Large intestine (tissue), 3 donors: ENCODE measurements around the gene CCBE1. TPM values are rescaled to one million over a fixed set of nuclear protein-coding genes. Genes with fewer than 3 reads are reported as not detected.

ENCODE experiments used
- DNase-seq, 2 donors: peaks; one replicate each; pipeline versions ENCODE4 v3.0.0 to v3.0.0-alpha.2; 2013
- H3K27ac ChIP-seq: one replicate; pipeline ENCODE4 v1.5.1; 2013; ENCODE audit warnings: low read length
- H3K27me3 ChIP-seq: 2 replicates; pipeline ENCODE4 v1.6.1; 2013; ENCODE audit warnings: low read length; ENCODE audit not compliant: control insufficient read depth, insufficient read depth
- H3K36me3 ChIP-seq: 2 replicates; pipeline ENCODE4 v1.6.1; 2013; ENCODE audit warnings: low read length; ENCODE audit not compliant: control insufficient read depth, insufficient read depth
- H3K4me1 ChIP-seq: one replicate; pipeline ENCODE4 v1.6.1; 2013; ENCODE audit warnings: low read length; ENCODE audit not compliant: control insufficient read depth, insufficient read depth
- H3K4me3 ChIP-seq: one replicate; pipeline ENCODE4 v1.5.1; 2013; ENCODE audit warnings: low read length
- H3K9me3 ChIP-seq: one replicate; pipeline ENCODE4 v1.6.1; 2013; ENCODE audit warnings: mild to moderate bottlenecking, low read depth, low read length, moderate library complexity; ENCODE audit not compliant: control insufficient read depth
- WGBS: methylation state at CpG from one replicate; pipeline ENCODE4 v1.1.5; 2013; ENCODE audit warnings: low lambda C conversion rate; ENCODE audit not compliant: insufficient coverage; 5-methylcytosine and 5-hydroxymethylcytosine counted together
- polyA plus RNA-seq: library from polyadenylated mRNA; unstranded; fragments of 120-200 nt; gene quantifications from one replicate; pipeline ENCODE4 v1.2.1, GENCODE V29; 2013

CCBE1 gene
- polyA plus RNA-seq, 1 donor = 2.5 TPM

- H3K27me3 ChIP-seq = peaks cover 37% of the 10 kb centered on the region
- no peak for DNase-seq
- H3K27ac ChIP-seq = no peak overlapping the region
- H3K36me3 ChIP-seq = no peaks in the 10 kb centered on the region
- peaks cover 29% of the 10 kb centered on the region for H3K4me1 ChIP-seq
- 80% methylated on average over 2 of the region's 8 CpGs for WGBS
- peaks cover 4% of the 10 kb centered on the region for H3K9me3 ChIP-seq
- no peak overlapping the region for H3K4me3 ChIP-seq
These were observed 2.7 kb upstream of the CCBE1 start for GRCh38 chr18:59699750-59700534.

GRCh38 chr18:59699061-59699460 is 1.8 kb upstream of the CCBE1 start:
- peaks cover 44% of the 10 kb centered on the region for H3K27me3 ChIP-seq
- peaks cover 29% of the 10 kb centered on the region for H3K4me1 ChIP-seq
- WGBS = 89% methylated on average over 1 of the region's 1 CpG
- H3K27ac ChIP-seq = no peak overlapping the region
- no peak overlapping the region for H3K4me3 ChIP-seq
- H3K36me3 ChIP-seq = no peaks in the 10 kb centered on the region
- peaks cover 4% of the 10 kb centered on the region for H3K9me3 ChIP-seq
- DNase-seq = no peak

DNA sequence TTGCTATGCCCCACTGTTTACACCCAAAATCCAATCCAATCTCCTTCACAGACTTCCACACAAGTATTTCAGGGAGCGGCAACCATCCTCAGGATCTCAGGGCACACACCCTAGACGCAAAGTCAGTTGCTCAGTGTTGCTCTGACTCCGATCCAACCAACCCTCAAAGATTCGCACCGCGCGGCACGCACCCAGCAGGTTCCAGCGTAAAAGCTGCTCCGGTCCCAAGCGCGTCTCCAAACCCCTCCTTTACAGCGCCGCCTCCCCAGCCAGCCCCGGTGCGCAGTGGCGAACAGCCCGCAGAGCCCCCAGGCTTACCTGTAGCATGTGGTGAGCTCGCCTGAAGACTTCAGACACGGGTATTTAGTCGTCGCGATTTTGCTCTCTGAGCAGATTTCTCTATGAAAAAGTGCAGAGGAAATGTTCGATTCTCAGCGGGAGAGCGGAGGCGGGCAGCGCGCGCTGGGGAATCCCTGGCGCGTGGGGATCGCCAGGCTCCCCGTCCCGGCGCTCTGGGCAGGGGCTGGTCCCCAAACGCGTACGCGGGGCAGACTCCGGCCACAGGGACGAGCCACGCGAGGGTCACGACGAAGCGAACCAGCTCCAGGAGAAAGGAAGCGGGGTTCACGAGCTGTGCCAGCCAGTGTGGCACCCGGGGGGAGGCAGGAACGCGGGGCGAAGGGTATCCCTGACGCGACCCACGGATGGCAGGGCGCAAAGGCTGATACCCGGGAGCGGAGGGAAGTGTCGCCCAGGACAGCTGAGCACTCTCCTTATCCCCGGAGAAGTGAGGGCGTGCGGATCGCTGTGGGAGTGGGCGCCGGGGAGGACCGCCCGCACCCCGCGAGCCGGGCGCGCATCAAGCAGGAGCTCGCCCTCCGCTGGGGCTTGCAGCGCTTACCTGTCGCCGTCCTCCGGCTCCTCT is 650 bp downstream of the CCBE1 start:
- H3K4me1 ChIP-seq = peaks cover 28% of the 10 kb centered on the region
- H3K36me3 ChIP-seq = no peaks in the 10 kb centered on the region
- peak in 1 of 2 donors; percentile 40 for DNase-seq
- H3K4me3 ChIP-seq = peak overlapping the region; percentile 49
- peaks cover 4% of the 10 kb centered on the region for H3K9me3 ChIP-seq
- no CpG with 5 or more reads among the region's 79 CpGs for WGBS
- peaks cover 56% of the 10 kb centered on the region for H3K27me3 ChIP-seq
- no peak overlapping the region for H3K27ac ChIP-seq

- no CpG with 5 or more reads among the region's 8 CpGs for WGBS
- Histone ChIP-seq H3K9me3 (peaks cover 4% of the 10 kb centered on the region), H3K27ac (no peak overlapping the region), H3K36me3 (no peaks in the 10 kb centered on the region), H3K4me3 (no peak overlapping the region), H3K27me3 (peaks cover 63% of the 10 kb centered on the region), H3K4me1 (peaks cover 18% of the 10 kb centered on the region)
- DNase-seq = no peak
These were observed 1.7 kb downstream of the CCBE1 start for GRCh38 chr18:59695551-59695950.

- Histone ChIP-seq H3K36me3 (no peaks in the 10 kb centered on the region), H3K4me1 (peaks cover 12% of the 10 kb centered on the region), H3K27me3 (peaks cover 68% of the 10 kb centered on the region), H3K27ac (no peak overlapping the region), H3K4me3 (no peak overlapping the region), H3K9me3 (peaks cover 4% of the 10 kb centered on the region)
- no peak for DNase-seq
- 60% methylated on average over 1 of the region's 4 CpGs for WGBS
These were observed 2.4 kb downstream of the CCBE1 start for GRCh38 chr18:59694824-59695223.

DNA sequence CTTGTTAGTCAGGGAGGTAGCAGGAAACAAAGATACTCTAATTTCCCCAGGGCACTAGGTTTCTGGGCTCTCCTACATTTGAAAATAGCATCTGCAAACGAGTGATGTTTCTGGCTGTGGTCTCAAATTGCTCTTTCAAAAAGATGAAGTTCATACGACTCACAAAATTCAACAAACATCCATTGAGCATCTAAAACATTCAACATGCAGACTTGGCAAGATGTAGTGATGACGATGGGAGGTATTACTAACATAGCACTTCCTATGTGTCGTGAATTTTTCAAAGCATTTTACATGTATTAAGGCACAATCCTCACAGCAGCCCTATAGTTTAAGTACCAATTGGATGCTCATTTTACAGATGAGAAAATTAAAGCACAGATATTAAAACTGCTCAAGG is 5.2 kb downstream of the CCBE1 start:
- DNase-seq = no peak
- Histone ChIP-seq H3K36me3 (no peaks in the 10 kb centered on the region), H3K4me3 (no peak overlapping the region), H3K27ac (no peak overlapping the region), H3K9me3 (peaks cover 4% of the 10 kb centered on the region), H3K4me1 (no peaks in the 10 kb centered on the region), H3K27me3 (peaks cover 64% of the 10 kb centered on the region)
- no CpG with 5 or more reads among the region's 4 CpGs for WGBS

DNA sequence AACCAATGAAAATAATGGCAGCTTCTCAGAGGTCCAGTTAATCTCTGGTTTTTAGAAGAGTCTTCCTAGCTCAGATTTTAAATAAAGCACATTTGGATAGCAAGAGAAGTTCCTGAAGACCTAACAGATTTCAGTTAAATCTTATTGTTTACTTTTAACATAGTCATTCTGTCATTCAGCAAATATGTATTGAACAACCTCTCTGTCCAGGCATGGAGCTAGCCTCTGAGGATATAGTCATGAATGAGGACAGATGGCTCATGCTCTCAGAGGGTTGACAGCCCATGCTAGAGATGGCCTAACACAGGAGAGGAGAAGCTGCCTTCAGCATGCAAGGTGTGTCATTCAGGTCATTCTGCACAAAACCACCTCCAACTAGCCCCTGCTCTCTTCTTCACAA is 6.2 kb downstream of the CCBE1 start:
- Histone ChIP-seq H3K4me1 (no peaks in the 10 kb centered on the region), H3K36me3 (no peaks in the 10 kb centered on the region), H3K4me3 (no peak overlapping the region), H3K27ac (no peak overlapping the region), H3K27me3 (peaks cover 56% of the 10 kb centered on the region), H3K9me3 (no peaks in the 10 kb centered on the region)
- no peak for DNase-seq

DNA sequence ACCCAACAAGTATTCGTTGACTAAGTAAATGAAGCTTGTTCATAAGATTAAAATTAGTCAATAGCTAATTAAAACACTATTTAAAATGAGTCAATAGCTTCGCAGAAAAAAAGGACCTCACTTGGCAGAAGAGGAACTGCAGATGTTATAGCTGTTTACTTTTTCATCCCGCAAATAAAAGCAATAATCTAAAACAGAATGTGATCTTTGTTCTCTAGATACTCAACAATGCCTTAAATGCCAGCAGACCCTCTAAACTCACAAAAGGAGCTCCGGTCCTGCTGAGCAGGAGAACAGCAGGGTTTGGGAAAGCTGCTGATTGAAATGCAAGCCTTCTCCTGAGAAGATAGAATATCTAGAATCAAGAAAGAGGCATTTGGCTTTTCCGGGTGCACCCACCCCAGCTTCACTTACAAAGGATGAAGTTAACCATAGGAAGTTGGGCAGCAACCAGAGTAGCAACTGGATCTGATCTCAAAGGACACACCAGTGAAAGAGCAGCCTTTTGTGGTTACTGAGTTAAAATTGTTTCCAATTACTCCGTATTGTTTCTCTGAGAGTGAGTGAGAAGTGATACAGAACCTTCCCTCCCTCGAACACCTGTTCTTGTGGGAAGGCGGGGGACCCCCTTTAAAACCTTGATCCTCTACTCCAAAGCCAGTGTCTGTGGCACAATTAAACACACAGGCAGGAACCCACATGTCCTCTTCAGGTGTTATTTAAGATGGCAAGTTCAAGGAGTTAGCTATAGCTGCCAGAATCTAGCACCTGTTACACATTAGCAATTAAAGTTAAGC is 6.8 kb downstream of the CCBE1 start:
- no peak for DNase-seq
- no peak overlapping the region for H3K4me3 ChIP-seq
- no peaks in the 10 kb centered on the region for H3K9me3 ChIP-seq
- H3K27me3 ChIP-seq = peaks cover 51% of the 10 kb centered on the region
- WGBS = 10% methylated on average over 2 of the region's 8 CpGs
- no peak overlapping the region for H3K27ac ChIP-seq
- no peaks in the 10 kb centered on the region for H3K36me3 ChIP-seq
- H3K4me1 ChIP-seq = no peaks in the 10 kb centered on the region

DNA sequence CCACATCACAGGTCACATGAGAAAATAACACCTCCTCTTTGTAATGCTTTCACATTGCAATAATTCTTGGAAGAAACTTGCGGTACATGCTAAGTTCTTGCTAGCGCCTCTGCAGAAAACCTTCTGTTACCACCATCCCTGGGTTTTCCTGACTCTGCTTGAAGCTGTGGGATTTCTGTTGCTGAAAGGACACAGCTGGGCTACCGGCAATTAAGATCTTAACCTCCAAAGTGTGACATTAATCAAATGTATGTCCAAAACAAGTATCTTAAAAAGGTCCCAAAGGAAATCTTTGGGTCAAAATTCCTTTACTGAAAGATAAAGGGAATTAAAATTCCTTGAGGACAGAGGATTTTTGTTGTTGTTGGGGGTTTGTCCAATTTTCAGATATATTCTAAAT is 7.5 kb downstream of the CCBE1 start:
- no peaks in the 10 kb centered on the region for H3K9me3 ChIP-seq
- WGBS = no CpG with 5 or more reads among the region's 3 CpGs
- H3K36me3 ChIP-seq = no peaks in the 10 kb centered on the region
- no peak overlapping the region for H3K4me3 ChIP-seq
- H3K27me3 ChIP-seq = peaks cover 49% of the 10 kb centered on the region
- H3K27ac ChIP-seq = no peak overlapping the region
- no peaks in the 10 kb centered on the region for H3K4me1 ChIP-seq
- no peak for DNase-seq

GRCh38 chr18:59686260-59686659 is 11.0 kb downstream of the CCBE1 start:
- Histone ChIP-seq H3K9me3 (no peaks in the 10 kb centered on the region), H3K27ac (no peak overlapping the region), H3K36me3 (no peaks in the 10 kb centered on the region), H3K27me3 (peaks cover 40% of the 10 kb centered on the region), H3K4me1 (no peaks in the 10 kb centered on the region), H3K4me3 (no peak overlapping the region)
- no CpG with 5 or more reads among the region's 1 CpG for WGBS
- no peak for DNase-seq
